ENCODE data around the gene POLR2H. TPM values are rescaled to one million over a fixed set of nuclear protein-coding genes. Genes with fewer than 3 reads are reported as not detected.
A peak's percentile ranks its signal among the peaks of the same experiment; 100 is the strongest.

Gene POLR2H
- 100 to 1,000 TPM in 1 of 4 donors, 10 to 100 TPM in 3; 42.4 to 116 (median 66.2) TPM for total RNA-seq

- peak within 1 kb of the TSS; percentile 64 for H3K4me3 ChIP-seq
- H3K4me1 ChIP-seq, result peaks cover 38% of the 10 kb centered on the region
- peak in 1 of 2 donors; percentile 77 for DNase-seq (ENCODE audit: low spot score in 2 of 2)
- H3K36me3 ChIP-seq, result peaks cover 11% of the 10 kb centered on the region
- no peaks in the 10 kb centered on the region for H3K9me3 ChIP-seq
- WGBS, result no CpG with 5 or more reads among the region's 56 CpGs
- peak within 1 kb of the TSS; percentile 98 for H3K27ac ChIP-seq
- H3K27me3 ChIP-seq, result no peaks in the 10 kb centered on the region
- peak; percentile 35 to 59 for TF ChIP-seq POLR2A (IDR thresholded peaks at IDR 0.05)
- TF ChIP-seq EP300 (IDR thresholded peaks at IDR 0.05), result no peak
- TF ChIP-seq, protein P1, sequence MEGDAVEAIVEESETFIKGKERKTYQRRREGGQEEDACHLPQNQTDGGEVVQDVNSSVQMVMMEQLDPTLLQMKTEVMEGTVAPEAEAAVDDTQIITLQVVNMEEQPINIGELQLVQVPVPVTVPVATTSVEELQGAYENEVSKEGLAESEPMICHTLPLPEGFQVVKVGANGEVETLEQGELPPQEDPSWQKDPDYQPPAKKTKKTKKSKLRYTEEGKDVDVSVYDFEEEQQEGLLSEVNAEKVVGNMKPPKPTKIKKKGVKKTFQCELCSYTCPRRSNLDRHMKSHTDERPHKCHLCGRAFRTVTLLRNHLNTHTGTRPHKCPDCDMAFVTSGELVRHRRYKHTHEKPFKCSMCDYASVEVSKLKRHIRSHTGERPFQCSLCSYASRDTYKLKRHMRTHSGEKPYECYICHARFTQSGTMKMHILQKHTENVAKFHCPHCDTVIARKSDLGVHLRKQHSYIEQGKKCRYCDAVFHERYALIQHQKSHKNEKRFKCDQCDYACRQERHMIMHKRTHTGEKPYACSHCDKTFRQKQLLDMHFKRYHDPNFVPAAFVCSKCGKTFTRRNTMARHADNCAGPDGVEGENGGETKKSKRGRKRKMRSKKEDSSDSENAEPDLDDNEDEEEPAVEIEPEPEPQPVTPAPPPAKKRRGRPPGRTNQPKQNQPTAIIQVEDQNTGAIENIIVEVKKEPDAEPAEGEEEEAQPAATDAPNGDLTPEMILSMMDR (IDR thresholded peaks at IDR 0.05), result no peak
These were observed at the start of gene POLR2H, which contains the start of gene CLCN2 for GRCh38 chr3:184361532-184361931. Gene POLR2H, plus strand, starts transcription at chr3:184361710. Its CDS starts 1,783 bp downstream, at chr3:184363493. Gene CLCN2, minus strand, starts transcription at chr3:184361605. Its CDS starts 126 bp downstream, at chr3:184361479.

- no peak for TF ChIP-seq POLR2A (IDR thresholded peaks at IDR 0.05)
- TF ChIP-seq, protein P1 (IDR thresholded peaks at IDR 0.05), result no peak
- peak in 1 of 3 donors; percentile 64 for TF ChIP-seq POLR2AphosphoS5 (IDR thresholded peaks at IDR 0.05)
- TF ChIP-seq EP300 (IDR thresholded peaks at IDR 0.05), result no peak
- WGBS, result 1% methylated on average over 25 of the region's 40 CpGs
These were observed 47.2 kb upstream of the POLR2H start, which contains the start of gene EIF4G1 for GRCh38 chr3:184314363-184314699. Gene EIF4G1, plus strand, starts transcription at chr3:184314606. Its CDS starts 1,191 bp downstream, at chr3:184315797.

GRCh38 chr3:184314700-184315542 lies 46.6 kb upstream of the POLR2H start:
- no CpG with 5 or more reads among the region's 89 CpGs for WGBS
- Histone ChIP-seq H3K9me3 (no peaks in the 10 kb centered on the region), H3K4me3 (peak overlapping the region; percentile 78), H3K4me1 (peaks cover 52% of the 10 kb centered on the region), H3K27ac (peak overlapping the region; percentile 99), H3K36me3 (peaks cover 10% of the 10 kb centered on the region), H3K27me3 (no peaks in the 10 kb centered on the region)
- TF ChIP-seq, protein P1 (IDR thresholded peaks at IDR 0.05), result no peak
- TF ChIP-seq POLR2A (IDR thresholded peaks at IDR 0.05), result peak in 1 of 2 donors; percentile 76
- TF ChIP-seq POLR2AphosphoS5 (IDR thresholded peaks at IDR 0.05), result peak; percentile 26 to 36 (median 31)
- no peak for TF ChIP-seq EP300 (IDR thresholded peaks at IDR 0.05)
- DNase-seq (ENCODE audit: low spot score in 2 of 2), result peak; percentile 90 to 91

More at GRCh38 chr3:184314363-184314699, 47.2 kb upstream of the POLR2H start, which contains the start of gene EIF4G1:
- H3K4me1 ChIP-seq, result peaks cover 46% of the 10 kb centered on the region
- peaks cover 13% of the 10 kb centered on the region for H3K36me3 ChIP-seq
- H3K27me3 ChIP-seq, result no peaks in the 10 kb centered on the region
- peak; percentile 96 to 98 for DNase-seq (ENCODE audit: low spot score in 2 of 2)
- H3K9me3 ChIP-seq, result no peaks in the 10 kb centered on the region
- peak within 1 kb of the TSS; percentile 78 for H3K4me3 ChIP-seq
- peak within 1 kb of the TSS; percentile 99 for H3K27ac ChIP-seq

GRCh38 chr3:184315543-184315867 lies 46.0 kb upstream of the POLR2H start:
- Histone ChIP-seq H3K4me3 (peak overlapping the region; percentile 78), H3K9me3 (no peaks in the 10 kb centered on the region), H3K36me3 (peaks cover 12% of the 10 kb centered on the region), H3K27me3 (no peaks in the 10 kb centered on the region), H3K27ac (peak overlapping the region; percentile 99), H3K4me1 (peaks cover 56% of the 10 kb centered on the region)
- 10% methylated on average over 6 of the region's 6 CpGs for WGBS
- no peak for DNase-seq (ENCODE audit: low spot score in 2 of 2)
- TF ChIP-seq POLR2AphosphoS5 (IDR thresholded peaks at IDR 0.05) (no peak), EP300 (IDR thresholded peaks at IDR 0.05) (no peak), POLR2A (IDR thresholded peaks at IDR 0.05) (no peak)
- TF ChIP-seq, protein P1 (IDR thresholded peaks at IDR 0.05), result no peak
